SK-N-MC (cell line): Measurements from ENCODE around the gene BRD3OS.

ENCODE experiments used
- DNase-seq: peaks from one replicate; pipeline ENCODE4 v3.0.0-alpha.2; 2011; ENCODE audit warnings: low read depth, low spot score
- H3K27ac ChIP-seq: fragments of 200-600 bp; sonication (generic); 2 replicates; pipeline ENCODE4 v1.5.1; 2016; ENCODE audit warnings: mixed run types
- H3K36me3 ChIP-seq: fragments of 200-600 bp; sonication (generic); 2 replicates; pipeline ENCODE4 v1.6.1; 2017; ENCODE audit warnings: antibody characterized with exemption, low read length, mixed read lengths; ENCODE audit not compliant: insufficient read depth
- H3K4me3 ChIP-seq: fragments of 200-600 bp; sonication (generic); 2 replicates; pipeline ENCODE4 v1.5.1; 2016
- H3K9ac ChIP-seq: fragments of 200-600 bp; sonication (generic); 2 replicates; pipeline ENCODE4 v1.8.0; 2017; ENCODE audit warnings: mixed run types, mixed read lengths; ENCODE audit not compliant: insufficient read length
- H3K9me3 ChIP-seq: fragments of 200-600 bp; sonication (generic); 2 replicates; pipeline ENCODE4 v1.6.1; 2017; ENCODE audit warnings: low read depth, mild to moderate bottlenecking, antibody characterized with exemption, low read length, moderate library complexity, mixed read lengths
- EZH2 ChIP-seq: fragments of 200-600 bp; sonication (generic); IDR thresholded peaks from one replicate; pipeline ENCODE4 v1.6.1; 2017; ENCODE audit warnings: antibody characterized with exemption
- FOXP2 ChIP-seq: optimal IDR thresholded peaks from 2 replicates; pipeline ENCODE3; 2011; ENCODE audit warnings: mild to moderate bottlenecking, moderate library complexity; ENCODE audit not compliant: insufficient read depth; ENCODE audit errors: extremely low read length, control extremely low read depth
- POLR2AphosphoS5 ChIP-seq: IDR thresholded peaks from 2 replicates; pipeline ENCODE4 v1.6.1; 2012; ENCODE audit warnings: mild to moderate bottlenecking, low read depth, low read length, borderline replicate concordance

The BRD3OS gene

GRCh38 chr9:134027561-134027960, 2.3 kb downstream of the BRD3OS start:
- TF ChIP-seq EZH2 (no peak), POLR2AphosphoS5 (no peak), FOXP2 (no peak)
- Histone ChIP-seq H3K4me3 (no peak overlapping the region), H3K36me3 (peaks cover 11% of the 10 kb centered on the region; the same call in 1 of the 2 replicates), H3K9me3 (no peaks in the 10 kb centered on the region), H3K9ac (no peak overlapping the region), H3K27ac (no peak overlapping the region)
- no peak for DNase-seq

DNA sequence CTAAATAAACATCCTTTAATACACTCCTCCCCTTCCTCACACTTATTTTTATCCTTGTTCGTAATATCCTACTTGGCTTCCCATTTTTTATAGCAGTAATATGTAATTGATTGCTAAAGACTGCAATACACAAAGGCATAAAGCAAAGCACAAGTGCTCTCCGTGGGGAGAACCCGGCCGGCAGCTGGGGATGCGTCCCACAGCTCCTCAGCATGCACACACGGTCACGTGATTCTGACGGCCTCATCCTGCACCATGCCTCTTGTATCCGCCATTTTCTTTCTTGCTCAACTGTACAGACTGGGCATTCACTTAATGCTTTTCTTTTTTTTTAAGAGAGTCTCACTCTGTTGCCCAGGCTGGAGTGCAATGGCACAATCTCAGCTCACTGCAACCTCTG, 2.8 kb downstream of the BRD3OS start:
- Histone ChIP-seq H3K9me3 (no peaks in the 10 kb centered on the region), H3K27ac (no peak overlapping the region), H3K36me3 (peaks cover 15% of the 10 kb centered on the region), H3K9ac (no peak overlapping the region), H3K4me3 (no peak overlapping the region)
- no peak for DNase-seq
- TF ChIP-seq EZH2 (no peak), POLR2AphosphoS5 (no peak), FOXP2 (no peak)

GRCh38 chr9:134028575-134029247, 3.4 kb downstream of the BRD3OS start:
- no peak for TF ChIP-seq POLR2AphosphoS5
- no peak for TF ChIP-seq EZH2
- no peak for TF ChIP-seq FOXP2
- H3K9ac ChIP-seq = no peak overlapping the region
- H3K36me3 ChIP-seq = peaks cover 21% of the 10 kb centered on the region
- H3K27ac ChIP-seq = no peak overlapping the region
- DNase-seq = no peak
- no peak overlapping the region for H3K4me3 ChIP-seq
- H3K9me3 ChIP-seq = no peaks in the 10 kb centered on the region

GRCh38 chr9:134029248-134030226, 4.3 kb downstream of the BRD3OS start:
- H3K9ac ChIP-seq = no peak overlapping the region

DNA sequence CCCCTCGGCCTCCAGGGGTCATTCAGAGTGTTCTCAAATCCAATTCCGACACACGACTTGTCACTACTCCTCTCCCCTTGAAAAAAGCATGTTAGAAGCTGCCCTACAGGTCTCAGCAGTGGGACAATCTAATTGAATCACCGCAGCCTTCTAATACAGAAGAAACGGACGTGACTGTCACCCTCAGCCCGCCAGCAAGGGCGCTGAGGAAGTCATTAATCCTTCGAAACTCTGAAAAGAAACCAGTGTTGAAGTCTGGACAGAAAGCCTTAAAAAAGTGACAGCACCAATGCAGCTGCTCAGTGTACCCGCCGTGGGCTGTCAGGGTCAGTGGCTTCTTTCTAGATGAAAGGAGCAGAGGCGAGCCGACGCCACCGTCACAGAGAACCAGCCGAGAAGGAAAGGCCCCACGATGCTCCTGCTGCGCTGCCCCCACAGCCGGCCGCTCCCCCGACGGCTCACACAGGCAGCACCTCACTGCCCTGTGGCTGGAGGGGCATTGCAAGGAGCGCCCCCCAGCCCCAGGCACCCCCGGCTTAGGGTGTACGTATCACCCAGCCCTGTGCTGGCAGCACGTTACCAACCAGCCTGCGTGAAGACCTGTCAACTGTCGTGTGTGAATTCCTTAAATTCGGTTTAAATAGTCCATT, 5.7 kb downstream of the BRD3OS start:
- no peak overlapping the region for H3K9ac ChIP-seq
- TF ChIP-seq POLR2AphosphoS5 = no peak
- peaks cover 43% of the 10 kb centered on the region for H3K36me3 ChIP-seq
- no peak for DNase-seq
- H3K9me3 ChIP-seq = no peaks in the 10 kb centered on the region
- H3K4me3 ChIP-seq = no peak overlapping the region
- no peak overlapping the region for H3K27ac ChIP-seq

More at GRCh38 chr9:134029248-134030226, 4.3 kb downstream of the BRD3OS start:
- DNase-seq = no peak
- Histone ChIP-seq H3K9me3 (no peaks in the 10 kb centered on the region), H3K27ac (no peak overlapping the region), H3K36me3 (peaks cover 29% of the 10 kb centered on the region), H3K4me3 (no peak overlapping the region)
- no peak for TF ChIP-seq EZH2
- TF ChIP-seq FOXP2 = no peak
- TF ChIP-seq POLR2AphosphoS5 = no peak

GRCh38 chr9:134031783-134032182, 6.5 kb downstream of the BRD3OS start:
- Histone ChIP-seq H3K4me3 (no peak overlapping the region), H3K36me3 (peaks cover 49% of the 10 kb centered on the region), H3K27ac (no peak overlapping the region), H3K9ac (no peak overlapping the region), H3K9me3 (no peaks in the 10 kb centered on the region)
- no peak for DNase-seq
- TF ChIP-seq POLR2AphosphoS5 (no peak), FOXP2 (no peak), EZH2 (no peak)

DNA sequence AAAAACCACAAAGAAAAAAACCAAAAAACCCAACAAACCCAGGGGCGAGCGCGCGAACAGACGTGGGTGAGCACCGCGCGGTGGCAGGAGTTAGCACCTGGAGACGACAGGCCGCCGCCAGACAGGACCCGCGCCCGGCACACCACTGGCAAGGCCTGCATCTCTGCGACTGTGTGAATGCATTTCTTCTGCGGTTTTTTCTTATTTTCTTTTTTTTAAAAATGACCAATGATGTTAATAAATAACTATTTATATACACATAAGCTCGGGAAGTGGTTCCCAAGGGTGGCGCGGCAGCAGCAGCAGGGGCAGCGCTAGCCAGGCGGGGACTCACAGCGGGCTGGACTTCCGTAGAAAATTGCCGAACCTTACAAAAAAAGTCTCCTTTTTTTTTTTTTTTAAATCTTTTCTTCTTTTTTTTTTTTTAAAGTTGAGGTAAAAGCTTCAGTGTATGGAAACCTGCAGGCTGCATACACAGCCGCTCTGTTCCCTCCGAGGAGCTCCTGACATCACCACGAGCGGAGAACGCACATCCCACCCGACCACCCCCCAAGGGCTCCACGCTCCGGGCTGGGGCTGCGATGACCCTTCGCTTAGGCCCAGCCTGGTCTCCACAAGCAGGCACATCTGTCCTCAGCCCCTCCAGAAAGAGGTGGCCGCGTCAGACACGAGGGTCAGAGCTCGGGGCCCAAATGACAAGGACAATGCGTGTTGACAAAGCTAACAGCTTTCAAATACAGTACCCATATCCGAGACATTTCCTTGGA, 7.4 kb downstream of the BRD3OS start:
- DNase-seq = no peak
- Histone ChIP-seq H3K4me3 (no peak overlapping the region), H3K9me3 (no peaks in the 10 kb centered on the region), H3K36me3 (peaks cover 54% of the 10 kb centered on the region), H3K9ac (no peak overlapping the region), H3K27ac (no peak overlapping the region)
- no peak for TF ChIP-seq FOXP2
- TF ChIP-seq POLR2AphosphoS5 = no peak
